HG03558 (cell line): ENCODE measurements around the gene SYNJ2.

Experiments
- ATAC-seq: cut with Tn5 transposase; IDR thresholded peaks from one replicate; pipeline ENCODE4 v1.9.1; 2021; ENCODE audit warnings: moderate number of reproducible peaks; ENCODE audit not compliant: unreplicated experiment; ENCODE audit errors: extremely low read depth

SYNJ2 gene

DNA sequence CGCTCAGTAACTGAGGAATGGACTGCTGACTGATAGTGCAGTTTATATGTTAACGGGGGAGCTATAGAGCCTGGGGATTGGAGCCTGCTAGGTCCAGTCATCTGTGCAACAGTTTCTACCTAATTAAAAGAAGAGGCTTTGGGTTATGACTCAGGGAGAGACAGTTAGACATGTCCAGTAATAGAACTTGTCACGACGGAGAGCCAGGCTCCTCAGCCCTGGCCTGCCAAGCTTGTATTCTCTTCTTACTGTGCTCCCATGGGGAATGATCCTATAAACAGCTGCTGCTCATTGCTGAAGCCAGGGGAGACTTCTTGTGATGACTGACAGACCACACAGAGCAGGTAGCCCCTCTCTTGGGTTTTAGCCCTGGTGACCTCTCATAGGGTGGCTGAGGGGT is 69.3 kb downstream of the SYNJ2 start:
- no peak for ATAC-seq

GRCh38 chr6:158051968-158052367 is 70.3 kb downstream of the SYNJ2 start:
- no peak for ATAC-seq

GRCh38 chr6:158053377-158054313 is 72.0 kb downstream of the SYNJ2 start:
- no peak for ATAC-seq

DNA sequence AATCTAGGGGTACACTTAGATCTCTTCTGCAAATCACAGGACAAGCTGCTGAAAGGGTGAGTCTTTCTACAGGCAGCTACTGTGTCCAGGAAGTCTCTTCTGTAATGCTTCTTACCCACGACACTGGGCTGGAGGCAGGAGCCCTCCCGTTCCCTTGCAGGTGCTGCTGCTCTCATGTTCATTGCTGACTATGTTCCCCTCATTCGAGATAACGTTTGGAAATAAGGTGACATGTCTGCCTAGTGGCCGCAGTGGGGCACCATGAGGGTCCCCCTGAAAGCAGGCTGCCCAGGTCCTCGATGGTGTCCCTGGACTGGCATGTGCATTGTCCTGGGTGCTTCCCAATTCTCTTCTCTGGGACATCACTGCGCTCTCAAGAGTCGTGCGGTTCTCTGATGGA is 74.7 kb downstream of the SYNJ2 start:
- ATAC-seq: no peak

DNA sequence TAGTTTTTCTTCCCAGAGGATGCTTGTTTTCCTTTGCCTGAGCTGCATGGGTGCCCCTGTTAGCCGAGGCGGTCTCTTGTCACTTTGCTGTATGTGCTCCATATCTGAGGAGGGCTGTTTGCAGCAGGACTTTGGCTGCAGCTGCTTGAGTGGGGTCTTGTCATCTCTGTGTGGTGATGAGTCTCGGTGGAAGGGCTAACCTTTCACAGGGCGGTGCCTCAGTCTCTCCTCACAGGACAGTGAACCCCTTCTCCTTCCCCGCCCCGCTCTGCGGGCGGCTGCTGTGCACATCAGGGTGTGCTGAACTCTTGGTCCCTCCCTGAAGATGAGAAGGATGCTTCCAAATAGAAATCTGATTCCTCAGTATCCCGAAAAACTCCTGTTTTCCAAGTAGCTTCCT is 75.1 kb downstream of the SYNJ2 start:
- ATAC-seq: no peak

DNA sequence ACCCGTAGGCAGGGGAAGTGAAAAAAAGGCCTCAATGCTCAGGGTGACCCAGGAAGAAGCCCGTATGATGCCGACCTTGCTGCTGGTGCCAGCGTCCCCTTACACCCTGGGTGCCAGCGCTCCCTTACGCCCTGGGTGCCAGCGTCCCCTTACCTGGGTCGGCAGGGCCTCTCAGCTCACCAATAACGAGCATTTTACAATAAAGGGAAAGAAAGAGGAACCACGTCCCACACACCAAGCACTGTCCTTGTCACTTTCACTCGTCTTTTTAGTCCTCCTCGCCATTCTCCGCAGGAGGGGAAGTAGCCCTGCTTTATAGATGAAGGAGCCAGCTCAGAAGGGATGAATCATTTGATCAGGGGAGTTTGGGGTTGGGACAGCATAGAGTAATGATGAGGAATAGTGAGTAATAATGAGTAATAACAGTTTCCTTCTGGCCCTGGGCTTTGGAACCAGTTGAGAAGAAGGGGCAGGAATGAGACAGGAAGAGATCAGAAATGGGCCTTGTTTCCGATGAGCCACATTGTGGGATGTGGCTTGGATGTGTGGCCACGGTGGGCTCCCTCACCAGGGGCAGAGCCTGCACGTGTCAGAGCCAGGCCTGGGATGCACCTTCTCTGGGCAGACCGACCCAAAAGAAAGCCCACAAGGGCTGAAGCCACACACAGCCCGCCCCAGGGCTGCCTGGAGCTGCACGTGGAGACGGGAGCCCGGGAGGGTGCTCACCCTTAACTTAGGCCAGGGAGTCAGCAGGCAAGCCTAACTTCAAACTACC is 75.7 kb downstream of the SYNJ2 start:
- no peak for ATAC-seq

- ATAC-seq: no peak
Measured at GRCh38 chr6:158058171-158058651, 76.5 kb downstream of the SYNJ2 start.

DNA sequence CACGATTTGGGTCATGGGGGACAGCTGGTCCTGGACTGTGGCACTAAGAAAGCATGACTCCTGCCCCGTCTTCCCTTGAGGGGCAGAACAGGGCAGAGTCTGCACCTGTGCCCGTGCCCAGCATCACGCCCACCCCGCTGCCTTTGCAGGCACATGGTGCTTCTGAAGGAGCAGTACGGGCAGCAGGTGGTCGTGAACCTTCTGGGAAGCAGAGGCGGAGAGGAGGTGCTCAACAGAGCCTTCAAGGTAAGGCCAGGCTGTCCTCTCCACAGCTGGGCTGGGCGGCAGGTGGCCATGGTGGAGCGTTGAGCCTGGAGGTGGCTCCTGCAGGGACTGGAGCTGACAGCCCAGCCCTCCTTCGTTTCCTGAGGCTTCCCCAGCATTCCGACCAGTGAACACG is 77.4 kb downstream of the SYNJ2 start:
- ATAC-seq: no peak

DNA sequence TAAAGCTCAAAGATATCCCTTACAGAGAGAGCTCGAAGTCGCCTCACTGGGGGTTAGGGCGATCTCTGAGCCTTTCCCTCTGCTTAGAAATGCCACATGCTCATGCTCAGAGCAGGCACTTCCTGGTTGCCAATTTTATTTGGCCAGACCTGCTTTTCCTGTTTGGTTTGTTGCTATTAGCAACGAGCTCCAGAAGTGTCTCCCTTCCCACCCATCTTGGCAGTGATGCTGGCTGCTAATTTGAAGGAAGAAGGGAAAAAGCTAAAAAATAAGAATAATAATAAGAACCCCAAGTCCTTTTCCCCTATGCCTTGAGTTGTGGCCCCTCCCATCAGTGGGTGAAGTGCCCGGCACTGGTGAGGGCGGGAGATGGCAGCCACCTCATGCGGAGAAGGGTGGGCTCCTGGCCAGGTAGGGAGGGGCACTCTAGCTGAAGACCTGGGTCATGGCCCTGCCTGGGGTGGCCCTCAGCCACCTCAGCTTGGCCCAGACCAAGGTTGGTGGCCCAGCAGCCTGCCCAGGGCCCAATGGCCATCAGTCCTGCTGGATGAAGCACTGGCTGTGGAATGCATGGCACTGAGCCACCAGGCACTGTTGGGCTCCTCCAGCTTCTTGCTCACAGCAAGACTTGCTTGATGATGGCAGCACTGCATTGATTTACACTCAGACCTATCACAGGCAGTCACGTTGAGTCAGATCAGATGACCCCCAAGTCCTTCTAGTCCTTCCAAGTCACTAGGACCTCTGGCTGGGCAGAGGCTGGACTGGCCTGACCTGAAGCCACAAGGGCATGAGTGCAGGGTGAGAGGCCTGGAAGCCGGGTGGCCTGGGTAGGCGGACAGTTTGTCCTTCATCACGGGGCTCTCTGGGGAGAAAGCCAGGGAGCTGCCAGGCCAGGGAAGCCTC is 79.0 kb downstream of the SYNJ2 start:
- ATAC-seq: no peak

DNA sequence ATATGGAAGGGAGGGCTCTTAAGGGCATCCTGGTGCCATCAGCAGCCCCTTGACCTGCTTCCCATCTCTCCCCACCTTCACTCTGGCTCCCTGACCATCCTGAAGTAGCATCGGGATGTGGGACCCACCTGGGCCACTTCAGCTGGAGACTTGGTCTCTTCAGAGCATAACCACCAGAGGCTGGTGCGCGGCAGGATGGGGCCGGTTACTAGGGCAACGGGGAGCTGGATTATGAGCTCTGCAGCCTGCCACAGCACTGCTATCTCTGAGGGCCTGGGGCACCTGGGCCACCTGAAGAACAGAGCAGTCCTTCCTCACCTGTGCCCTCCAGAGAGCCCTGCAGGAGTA is 79.7 kb downstream of the SYNJ2 start:
- ATAC-seq: no peak

GRCh38 chr6:158061709-158062461 is 80.2 kb downstream of the SYNJ2 start:
- ATAC-seq: no peak

- ATAC-seq: no peak
Measured at GRCh38 chr6:158063736-158064135, 82.1 kb downstream of the SYNJ2 start.

DNA sequence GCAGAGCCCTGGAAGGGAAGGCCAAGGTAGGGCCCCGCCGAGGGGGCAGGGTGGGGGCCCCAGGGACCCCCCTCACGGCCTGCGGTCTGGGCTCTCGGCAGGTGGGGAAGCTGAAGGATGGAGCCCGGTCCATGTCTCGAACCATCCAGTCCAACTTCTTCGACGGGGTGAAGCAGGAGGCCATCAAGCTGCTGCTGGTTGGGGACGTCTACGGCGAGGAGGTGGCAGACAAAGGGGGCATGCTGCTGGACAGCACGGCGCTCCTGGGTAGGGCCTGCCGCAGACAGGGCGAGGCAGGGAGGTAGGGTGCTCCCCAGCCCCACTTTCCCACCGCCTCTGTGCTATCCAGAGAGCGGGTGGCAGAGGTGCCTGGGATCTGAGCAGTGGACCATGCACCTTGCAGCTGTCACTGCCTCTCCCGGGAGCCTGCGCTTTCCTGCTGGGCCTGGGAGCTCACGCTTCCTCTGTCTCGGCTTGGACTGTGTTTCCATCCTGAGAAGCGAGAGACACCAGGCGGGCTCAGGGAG is 83.1 kb downstream of the SYNJ2 start:
- ATAC-seq: no peak

DNA sequence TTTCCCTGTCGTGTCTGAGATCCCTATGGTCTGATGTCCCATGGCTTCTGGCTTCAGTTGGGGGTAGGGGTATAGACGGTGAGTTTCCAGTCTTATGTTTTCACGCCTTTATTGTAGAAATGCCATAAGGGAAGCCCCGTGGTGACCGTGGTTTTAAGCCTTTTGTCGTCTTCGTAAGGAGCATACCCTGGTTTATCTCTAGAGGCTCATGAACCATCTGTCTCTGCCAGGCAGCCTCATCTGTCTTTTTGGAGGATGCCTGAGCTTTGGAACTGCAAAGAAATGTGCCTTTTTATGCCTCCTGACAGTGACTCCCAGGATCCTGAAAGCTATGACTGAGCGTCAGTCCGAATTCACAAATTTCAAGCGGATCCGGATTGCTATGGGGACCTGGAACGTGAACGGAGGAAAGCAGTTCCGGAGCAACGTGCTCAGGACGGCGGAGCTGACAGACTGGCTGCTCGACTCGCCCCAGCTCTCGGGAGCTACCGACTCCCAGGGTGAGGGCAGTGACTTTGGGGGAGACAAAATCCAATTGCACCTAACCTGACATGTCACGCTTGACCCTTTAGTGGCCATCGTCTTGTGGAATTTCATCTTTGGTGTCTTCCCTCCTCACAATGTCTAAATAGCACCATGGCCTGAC is 84.6 kb downstream of the SYNJ2 start:
- no peak for ATAC-seq

DNA sequence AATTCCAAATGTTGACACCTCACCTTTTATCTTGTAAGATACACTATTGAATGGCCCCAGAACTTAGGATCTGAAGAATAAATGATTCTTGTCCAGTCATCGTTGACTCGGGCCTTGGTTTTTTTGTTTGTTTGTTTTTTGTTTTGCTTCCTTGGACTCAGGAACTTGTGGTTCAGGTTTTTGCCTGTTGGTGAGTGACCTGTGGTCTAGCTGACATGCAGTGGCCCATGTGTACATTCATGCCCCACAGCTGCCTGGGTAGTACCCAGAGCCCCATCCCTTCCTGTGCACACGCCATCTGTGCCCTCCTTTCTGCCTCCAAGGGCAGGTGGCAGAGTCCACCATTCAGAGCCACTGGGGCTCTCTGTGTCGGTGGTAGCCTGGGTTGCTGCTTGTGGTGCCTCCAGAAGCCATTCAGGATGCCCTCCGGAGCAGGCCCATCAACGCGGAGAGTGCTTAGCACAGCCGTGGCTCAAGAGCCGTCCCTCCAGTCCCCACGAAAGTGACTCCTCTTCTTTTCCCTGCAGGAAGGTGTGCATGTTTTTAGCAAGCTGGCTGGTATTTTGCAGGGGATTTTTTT is 85.9 kb downstream of the SYNJ2 start:
- ATAC-seq: no peak

DNA sequence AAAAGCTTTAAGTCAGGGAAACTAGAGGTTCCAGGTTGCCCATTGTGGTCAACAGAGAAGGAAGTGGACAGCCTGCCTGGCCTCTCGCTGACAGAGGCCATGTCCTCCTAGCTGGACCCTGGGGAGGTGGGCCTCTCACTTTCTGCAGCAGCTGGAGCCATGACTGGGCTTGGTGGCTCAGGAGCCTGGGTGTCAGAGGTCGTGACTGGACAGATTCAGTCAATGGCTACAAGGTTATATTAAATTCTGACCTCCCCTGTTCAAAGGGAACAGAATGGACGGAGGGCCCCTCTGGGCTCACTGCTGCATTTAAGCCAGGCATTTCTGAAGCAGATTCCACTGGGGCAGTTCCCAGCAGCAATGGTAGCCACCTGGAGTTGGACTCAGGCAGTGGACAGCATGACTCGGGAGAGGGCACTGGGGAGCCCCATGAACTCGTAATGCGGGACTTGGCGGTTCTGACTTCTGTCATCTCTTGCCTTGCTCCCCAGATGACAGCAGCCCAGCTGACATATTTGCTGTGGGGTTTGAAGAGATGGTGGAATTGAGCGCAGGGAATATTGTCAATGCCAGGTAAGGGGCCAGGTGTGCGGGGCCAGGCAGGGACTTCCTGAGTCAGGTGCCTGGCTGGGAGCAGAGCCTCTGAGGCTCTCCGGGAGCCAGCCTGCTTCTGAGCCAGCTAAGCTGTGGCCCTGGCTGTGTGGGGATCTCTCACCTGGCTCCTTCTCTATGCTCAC is 86.7 kb downstream of the SYNJ2 start:
- ATAC-seq: no peak

GRCh38 chr6:158068893-158069799 is 87.5 kb downstream of the SYNJ2 start:
- ATAC-seq: no peak
